GM20431 (cell line): ENCODE data around the gene CCSAP.
"Not testable (repeated sequence)": the region's sequence is repeated elsewhere in the genome, so short reads cannot be mapped to it uniquely, and the experiment has no call there.

ENCODE experiments used
- in situ Hi-C: fragments of 300-500 bp; cut with MseI, MboI; formaldehyde crosslinking; loops from one replicate; pipeline ENCODE4 v1.15.0; 2020; ENCODE audit warnings: low sequenced_read_pairs; ENCODE audit not compliant: unreplicated experiment

The CCSAP gene, protein sequence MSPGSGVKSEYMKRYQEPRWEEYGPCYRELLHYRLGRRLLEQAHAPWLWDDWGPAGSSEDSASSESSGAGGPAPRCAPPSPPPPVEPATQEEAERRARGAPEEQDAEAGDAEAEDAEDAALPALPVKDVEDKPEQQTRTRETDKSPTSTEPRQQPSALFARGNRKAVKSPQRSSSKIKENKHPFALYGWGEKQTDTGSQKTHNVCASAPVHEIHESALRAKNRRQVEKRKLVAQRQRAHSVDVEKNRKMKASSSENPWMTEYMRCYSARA

DNA sequence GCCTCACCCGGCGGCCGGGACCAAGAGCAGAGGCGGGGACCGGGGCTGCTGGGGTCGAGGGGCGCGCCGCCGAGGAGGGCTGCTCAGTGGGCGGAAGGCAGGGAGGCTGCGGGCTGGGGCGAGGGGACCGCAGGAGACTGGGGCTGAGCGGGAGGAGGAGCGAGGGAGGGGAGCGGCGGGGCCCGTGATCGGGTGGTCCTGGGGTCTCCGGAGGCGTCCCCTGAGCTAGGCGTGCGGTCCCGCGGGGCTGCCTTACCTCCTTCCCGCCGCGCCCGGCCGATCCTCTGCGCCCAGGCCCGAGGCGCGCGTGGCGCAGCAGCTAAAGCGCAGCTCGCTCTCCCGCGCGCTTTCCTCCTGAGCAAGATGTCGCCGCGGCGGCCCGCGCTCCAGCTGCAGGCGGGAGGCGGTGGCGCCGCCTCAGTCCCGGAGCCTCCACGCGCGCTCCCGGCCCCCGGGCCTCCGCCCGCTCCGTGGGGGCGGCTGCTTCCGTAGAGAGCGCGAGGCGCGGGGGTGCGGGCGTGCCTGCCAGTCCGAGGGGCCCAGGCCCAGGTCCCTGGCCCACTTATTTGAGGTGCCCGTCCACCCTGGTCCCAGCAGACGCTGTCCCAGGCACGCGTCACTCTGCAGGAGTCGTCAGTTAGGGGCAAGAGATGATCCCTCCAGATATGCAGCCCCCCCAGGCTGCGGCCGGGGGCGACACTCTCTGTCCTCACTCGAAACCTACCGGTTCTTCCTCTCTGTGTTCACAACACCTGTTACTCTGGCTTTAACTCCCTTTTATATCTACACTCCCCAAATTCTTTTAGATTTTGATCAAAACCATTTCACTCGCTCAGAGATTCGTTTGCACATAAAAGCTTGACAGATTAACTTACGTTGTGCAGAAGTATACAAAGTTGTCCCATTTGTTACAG is at the start of gene CCSAP:
CCSAP (minus strand) TSS at position 392 of the 914 bp plus-strand sequence. CDS start 582 bp downstream, outside the sequence.
- in situ Hi-C loops: no loop called here

DNA sequence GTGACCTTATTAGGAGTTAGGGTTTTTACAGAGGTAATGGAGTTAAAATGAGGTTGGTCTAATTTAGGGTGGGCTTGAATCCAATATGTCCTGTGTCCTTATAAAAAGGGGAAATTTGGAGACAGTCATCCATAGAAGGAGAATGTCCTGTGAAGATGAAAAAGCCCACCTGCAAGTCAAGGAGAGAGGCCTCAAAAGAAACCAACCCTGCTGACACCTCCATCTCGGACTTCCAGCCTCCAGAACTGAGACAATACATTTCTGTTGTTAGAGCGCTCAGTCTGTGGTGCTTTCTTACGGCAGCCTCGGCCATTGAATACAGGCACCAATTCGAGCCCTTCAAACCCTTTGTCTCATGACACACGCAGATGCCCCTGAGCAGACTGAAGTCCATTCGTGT is 47.3 kb upstream of the CCSAP start:
- in situ Hi-C loops: no loop called here

DNA sequence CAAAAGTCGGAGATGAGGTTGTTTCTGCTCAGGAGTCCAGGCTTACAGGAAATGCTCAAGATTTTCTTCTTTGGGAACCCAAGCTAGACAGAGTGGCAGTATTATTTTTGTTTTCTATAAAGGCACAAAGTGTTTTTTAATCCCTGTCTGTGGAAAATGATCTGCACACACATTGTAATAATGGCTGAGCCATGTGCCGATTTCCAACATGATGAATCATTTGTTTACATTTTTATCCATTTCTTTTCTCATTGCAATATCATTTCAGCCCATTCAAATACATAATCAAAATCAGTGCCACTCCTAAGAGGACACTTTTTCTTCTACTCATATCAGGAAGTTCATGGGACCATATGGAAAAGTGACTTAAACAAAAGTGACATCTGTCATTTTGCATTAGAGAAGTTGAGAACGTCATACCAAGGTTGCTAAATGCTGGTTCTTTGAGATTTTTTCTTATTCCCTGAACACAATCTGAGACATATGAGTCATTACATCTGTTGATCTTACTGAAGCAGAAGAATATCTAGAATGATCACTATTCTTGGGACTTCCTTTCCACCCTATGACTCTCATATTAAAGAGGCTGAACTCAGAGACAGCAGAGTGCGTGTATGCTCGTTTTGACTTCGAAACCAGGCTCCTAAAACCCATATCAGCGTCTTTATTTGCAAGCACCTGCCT is 46.2 kb upstream of the CCSAP start:
- in situ Hi-C loops: no loop called here

DNA sequence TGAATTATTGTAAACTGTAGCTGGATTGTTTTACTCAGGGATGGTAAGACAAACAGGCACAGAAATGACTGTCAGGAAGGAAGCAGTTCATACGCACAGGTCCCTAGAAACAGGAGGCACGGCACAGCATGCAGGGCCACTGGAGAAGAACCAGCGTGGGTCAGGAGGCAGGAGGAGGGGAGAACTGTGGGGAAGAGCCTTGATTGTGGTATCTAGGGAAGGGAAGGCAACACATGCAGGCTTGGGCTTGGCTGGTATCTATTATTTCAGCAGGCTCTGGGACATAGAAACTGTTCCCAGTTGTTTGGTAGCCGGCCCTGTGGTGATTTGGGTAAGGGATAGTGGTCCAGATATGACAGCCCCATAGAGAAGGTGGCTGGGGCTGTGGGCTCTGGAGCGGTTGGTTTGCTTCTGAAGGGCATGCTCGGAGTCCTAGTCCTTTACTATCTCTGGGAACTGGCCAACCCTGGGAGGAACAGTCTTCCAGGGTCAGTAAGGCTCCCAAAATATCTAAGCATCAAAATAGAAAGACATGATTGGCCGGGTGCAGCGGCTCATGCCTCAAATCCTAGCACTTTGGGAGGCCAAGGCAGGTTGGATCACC is 43.1 kb upstream of the CCSAP start:
- in situ Hi-C loops: no loop called here

DNA sequence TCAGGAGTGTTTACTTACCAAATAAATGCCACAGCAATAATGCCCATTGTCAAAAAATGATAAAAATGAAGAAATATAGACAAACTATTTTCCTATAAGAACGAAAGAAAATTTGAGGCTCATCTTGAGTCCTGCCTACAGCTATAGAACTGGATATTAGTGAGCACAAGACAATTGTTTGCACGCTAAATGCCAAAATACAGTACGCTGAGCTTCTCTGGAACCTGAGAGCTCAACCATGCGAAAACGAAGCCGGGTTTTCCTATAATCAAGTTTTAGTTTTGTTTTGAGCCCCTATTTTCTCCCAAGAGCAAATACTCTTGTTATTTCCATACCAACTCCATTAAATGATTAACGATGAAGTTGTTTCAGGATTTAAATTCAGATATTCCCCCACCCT is 42.0 kb upstream of the CCSAP start:
- in situ Hi-C loops: no loop called here

DNA sequence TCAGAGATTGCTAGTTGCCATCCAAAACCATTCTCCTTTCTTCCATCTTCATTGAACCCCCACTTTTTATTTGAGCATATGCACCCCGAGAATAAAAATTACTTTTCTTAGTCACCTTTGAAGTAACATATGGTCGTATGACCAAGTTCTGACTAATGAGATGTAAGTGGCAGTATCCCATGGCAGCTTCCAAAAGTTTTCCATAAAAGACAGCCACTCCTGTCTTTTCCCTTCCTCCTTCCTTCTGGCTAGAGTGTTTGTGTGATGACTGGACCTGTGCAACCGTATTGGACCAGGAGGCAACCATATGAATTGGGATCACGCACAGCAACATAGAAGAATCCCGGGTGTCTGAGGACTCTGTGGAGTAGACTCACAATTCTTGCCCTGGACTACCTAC is 41.1 kb upstream of the CCSAP start:
- in situ Hi-C loops: no loop called here

DNA sequence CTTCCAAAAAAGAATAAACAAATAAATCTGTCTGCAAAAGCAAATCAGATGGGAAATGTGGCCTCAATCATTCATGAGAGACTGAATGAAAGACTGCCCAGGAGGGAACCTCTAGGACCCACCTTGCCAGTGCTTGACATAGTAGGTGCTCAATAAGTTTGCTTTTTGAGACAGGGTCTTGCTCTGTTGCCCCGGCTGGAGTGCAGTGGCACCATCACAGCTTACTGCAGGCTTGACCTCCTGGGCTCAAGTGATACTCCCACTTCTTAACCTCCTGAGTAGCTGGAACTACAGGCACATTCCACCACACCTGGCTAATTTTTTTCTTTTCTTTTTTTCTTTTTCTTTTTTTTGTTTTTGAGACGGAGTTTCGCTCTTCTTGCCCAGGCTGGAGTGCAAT is 40.3 kb upstream of the CCSAP start:
- in situ Hi-C loops: no loop called here

DNA sequence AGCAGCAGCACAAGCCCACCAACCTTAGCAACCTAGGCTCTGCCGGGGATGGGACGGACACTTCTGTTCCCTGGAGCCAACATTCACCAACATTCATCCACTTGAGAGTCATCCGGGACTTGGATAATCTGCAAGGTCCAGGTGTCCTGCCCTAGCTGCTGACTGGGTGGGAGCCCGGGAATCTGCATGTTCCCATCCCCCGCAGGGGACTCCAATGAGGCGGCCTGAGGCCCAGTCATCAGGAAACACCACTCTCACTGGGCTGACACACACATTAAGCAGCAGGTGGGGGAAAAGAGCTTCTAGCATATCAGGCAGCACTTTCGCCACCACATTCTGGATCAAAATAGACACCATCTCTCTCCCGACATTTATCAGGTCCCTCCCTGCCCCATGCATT is 38.4 kb upstream of the CCSAP start:
- in situ Hi-C loops: no loop called here

DNA sequence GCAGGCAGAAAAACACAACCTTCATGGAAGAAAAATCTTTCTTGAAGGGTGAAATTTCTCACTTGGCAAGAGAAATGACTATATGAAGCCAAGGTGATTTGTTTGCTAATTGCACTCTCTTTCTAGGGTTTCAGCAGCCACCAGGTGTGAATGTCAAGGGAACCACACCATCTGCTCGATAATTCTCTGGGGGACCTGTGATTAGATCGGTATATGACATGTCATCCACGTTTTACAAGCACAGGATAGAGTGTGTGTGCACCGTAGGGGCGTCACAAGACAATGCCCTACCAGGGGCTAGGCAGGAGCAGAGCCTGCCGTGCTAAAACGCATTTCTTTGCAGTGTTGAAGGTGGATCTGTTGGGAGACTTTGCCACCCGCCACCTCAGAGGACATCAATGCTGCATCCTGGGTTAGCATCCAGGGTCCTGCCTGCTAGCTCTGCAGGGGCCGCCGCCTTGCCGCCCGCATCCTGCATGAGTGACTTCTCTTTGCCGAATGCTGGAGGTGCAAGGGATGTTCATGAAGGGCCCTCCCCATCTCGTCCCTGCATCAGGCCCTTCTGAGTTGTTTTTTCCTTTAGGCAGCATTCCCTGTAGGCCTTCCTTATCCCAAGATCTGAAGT is 37.8 kb upstream of the CCSAP start:
- in situ Hi-C loops: no loop called here

DNA sequence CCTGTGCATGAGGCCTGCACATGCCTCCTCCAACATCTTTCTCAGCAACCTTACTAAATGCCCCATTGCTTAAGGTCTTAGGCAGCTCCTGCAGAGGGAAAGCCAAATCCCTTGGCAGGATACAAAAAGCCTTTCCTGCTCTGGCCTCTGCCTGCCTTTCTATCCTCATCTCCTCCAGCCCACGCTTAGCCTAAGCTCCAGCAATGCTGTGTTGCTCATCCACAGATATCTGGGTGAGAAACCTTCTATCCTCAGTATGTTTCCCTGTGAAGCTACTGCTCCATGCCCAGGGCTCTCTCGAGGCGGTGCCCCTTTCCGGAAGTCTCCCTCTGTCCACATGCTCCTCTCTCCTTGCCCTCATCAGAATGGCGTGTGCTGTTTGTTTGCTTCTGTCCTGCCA is 37.0 kb upstream of the CCSAP start:
- in situ Hi-C loops: no loop called here

DNA sequence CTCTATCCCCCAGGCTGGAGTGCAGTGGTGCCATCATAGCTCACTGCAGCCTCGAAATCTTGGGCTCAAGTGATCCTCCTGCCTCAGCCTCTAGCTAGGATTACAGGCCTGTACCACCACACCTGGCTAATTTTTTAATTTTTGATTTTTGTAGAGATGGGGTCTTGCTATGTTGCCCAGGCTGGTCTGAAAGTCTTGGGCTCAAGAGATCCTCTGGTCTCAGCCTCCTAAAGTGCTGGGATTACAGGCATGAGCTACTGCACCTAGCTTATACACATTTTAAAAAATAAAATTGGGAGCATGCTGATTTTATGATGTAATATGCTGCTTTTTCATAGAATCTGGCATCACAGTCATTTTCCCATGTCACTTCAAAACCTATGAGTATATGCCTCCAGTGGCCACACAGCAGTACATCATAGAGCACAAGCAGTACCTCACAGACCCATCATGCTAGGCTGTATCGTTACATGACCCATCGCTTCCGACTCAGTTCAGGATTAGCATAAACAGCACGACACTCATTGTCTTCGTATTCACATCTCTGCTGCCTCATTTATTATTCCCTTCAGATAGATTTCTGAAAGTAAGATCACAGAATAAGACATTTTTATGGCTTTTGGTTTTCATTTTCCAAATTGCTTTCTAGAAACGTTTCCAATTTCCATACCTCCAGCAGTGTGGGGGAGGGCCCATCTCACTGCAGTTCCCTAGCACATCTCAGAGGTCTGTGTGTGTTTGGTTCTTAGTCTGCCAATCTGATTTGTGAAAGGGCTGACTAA is 35.9 kb upstream of the CCSAP start:
- in situ Hi-C loops: no loop called here

DNA sequence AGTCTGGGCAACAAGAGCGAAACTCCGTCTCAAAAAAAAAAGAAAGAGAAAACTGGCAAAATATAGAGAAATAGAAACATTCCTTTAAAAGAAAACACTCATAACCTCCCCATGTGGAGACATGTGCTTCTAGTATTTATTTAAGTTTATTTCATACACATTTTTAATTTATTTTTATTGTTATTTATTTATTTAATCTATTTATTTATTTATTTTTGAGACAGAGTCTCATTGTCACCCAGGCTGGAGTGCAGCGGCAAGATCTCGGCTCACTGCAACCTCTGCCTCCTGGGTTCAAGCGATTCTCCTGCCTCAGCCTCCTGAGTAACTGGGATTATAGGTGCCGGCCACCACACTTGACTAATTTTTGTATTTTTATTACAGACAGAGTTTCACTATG is 35.2 kb upstream of the CCSAP start:
- in situ Hi-C loops: not testable (repeated sequence)

DNA sequence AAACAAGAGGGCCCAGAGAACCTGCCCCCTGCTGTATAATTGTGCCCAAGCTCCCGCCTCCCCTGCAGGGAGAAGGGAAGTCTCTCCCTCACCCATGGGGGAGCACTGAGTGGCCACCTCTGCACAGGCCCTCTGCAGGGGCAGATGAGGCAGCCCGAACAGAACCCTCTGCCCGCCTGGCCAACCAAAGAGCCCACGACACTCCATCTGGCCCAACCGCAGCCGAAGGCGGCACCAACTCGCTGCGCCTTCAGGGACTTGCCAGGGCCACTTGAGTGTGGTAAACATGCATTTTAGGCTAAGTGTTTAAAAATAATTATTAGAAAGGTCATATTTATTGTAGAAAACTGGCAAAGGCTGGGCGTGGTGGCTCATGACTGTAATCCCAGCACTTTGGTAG is 34.6 kb upstream of the CCSAP start:
- in situ Hi-C loops: no loop called here

DNA sequence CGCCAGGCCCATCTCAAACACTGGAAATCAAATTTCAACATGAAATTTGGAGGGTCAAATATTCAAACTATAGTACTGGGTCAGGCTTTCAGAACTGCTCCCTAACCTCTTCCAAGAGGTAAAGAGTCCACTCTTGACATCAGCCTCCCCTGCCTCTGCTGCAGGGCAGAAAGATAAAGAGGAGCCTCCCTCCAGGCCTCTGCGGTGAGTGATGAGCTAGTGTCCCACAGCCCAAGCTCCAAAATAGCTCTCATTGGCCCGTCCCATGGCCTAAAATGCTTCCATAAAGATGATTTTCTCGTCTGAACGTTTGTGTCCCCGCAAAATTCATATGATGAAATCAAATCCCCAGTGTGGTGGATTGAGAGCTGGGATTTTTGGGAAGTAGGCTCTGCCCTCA is 33.7 kb upstream of the CCSAP start:
- in situ Hi-C loops: no loop called here

DNA sequence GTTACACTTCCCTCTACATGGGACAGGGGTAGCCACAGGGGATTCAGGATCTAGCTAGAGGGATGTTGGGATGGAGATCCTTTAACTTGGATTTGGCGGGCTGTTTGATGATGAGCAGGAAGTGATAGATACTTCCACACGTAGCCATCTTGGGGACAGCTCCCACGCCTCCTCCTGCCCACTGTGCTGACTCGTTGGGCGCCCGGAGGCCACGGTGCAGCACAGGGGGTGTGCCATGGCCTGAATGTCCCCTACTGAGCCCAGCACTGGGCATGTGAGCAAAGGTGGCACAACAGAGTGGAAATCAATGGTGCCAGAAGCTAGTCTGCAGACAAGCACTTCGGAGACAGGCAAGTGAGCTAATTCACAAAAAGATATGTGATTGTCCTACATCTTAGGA is 31.6 kb upstream of the CCSAP start:
- in situ Hi-C loops: no loop called here

DNA sequence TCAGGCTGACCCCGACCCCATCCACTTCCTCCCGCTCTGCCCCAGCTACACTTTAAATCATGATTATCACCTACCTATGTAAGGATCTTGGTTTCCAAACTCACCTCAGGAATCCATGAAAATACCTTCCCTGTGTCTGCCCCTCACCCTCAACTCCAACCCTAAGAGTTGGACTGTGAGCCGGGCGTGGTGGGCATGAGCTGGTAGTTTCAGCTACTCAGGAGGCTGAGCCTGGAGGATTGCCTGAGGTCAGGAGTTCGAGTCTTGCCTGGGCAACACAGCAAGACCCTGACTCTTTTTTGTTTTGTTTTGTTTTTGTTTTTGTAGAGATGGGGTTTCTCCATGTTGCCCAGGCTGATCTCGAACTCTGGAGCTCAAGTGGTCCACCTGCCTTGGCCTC is 30.5 kb upstream of the CCSAP start:
- in situ Hi-C loops: no loop called here

DNA sequence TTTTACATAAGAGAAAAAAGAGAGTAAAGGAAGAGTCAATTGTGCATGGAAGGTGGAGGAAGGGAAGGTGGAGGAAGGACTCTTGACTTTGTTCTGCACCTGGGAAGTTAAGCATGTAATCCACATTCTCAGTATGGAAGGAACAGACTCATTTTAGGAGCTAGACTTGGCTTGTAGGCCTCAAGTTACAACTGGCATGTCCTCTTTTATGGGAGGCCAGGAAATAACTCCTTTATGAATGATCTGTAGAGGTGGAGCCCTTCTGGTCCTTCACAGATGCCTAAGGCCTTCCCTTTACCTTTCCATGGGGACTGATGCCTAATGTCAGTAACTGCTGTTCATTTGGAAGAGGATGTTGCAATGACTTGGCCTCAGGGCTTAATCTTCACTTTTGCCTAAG is 29.4 kb upstream of the CCSAP start:
- in situ Hi-C loops: no loop called here

DNA sequence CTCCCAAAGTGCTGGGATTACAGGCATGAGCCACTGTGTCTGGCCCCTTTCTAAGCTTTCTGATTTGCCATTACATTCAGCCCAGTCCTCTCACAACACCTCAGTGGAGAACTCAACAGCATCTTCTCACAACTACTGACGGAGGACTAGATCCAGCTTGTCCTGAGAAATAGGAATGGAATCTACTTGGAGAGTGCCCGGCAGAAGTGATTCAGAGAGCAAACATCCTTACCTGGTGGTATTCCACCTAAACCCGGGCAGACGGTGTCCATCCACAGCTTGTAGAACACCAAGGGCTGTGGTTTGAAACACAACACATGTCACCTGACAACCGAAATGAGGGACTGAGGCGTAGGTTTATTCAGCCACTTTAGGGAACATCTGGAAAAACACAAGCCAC is 28.8 kb upstream of the CCSAP start:
- in situ Hi-C loops: no loop called here

DNA sequence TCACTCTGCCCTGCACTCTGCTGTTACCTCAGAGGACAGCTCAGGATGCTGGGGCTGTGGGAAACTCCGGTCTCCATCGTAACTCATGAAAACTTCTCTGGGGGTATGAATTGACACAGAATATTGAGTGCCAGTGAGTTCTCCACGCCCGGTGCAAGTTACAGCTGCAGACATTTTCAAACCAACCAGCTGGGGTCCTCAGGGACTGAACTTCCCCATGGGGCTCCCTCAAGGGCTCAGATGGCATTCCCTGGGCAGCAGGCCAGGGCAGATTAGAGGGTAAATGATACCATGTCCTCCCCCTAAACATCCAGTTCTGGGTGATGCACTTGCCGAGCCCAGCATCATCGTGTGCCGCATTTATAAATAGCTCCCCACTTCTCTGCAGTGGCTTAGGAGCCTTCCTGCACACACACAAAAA is 27.8 kb upstream of the CCSAP start:
- in situ Hi-C loops: no loop called here
